GM10266 (cell line): Measurements from ENCODE around the gene CBLN3.

ENCODE experiments used
- DNase-seq: peaks from one replicate; pipeline ENCODE4 v3.0.0; 2012; ENCODE audit errors: extremely low spot score
- TF ChIP-seq, protein P1 (sequence below): IDR thresholded peaks from 2 replicates; pipeline ENCODE4 v1.5.1; 2012; ENCODE audit warnings: mild to moderate bottlenecking, low read depth; ENCODE audit not compliant: control insufficient read depth, insufficient read depth; ENCODE audit errors: missing control alignments

The CBLN3 gene

GRCh38 chr14:24428628-24429394 is 657 bp downstream of the CBLN3 start:
- DNase-seq: no peak
- TF ChIP-seq, protein P1, sequence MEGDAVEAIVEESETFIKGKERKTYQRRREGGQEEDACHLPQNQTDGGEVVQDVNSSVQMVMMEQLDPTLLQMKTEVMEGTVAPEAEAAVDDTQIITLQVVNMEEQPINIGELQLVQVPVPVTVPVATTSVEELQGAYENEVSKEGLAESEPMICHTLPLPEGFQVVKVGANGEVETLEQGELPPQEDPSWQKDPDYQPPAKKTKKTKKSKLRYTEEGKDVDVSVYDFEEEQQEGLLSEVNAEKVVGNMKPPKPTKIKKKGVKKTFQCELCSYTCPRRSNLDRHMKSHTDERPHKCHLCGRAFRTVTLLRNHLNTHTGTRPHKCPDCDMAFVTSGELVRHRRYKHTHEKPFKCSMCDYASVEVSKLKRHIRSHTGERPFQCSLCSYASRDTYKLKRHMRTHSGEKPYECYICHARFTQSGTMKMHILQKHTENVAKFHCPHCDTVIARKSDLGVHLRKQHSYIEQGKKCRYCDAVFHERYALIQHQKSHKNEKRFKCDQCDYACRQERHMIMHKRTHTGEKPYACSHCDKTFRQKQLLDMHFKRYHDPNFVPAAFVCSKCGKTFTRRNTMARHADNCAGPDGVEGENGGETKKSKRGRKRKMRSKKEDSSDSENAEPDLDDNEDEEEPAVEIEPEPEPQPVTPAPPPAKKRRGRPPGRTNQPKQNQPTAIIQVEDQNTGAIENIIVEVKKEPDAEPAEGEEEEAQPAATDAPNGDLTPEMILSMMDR: no peak

- TF ChIP-seq, protein P1: no peak
Observed at GRCh38 chr14:24427537-24428508, 1.6 kb downstream of the CBLN3 start.

DNA sequence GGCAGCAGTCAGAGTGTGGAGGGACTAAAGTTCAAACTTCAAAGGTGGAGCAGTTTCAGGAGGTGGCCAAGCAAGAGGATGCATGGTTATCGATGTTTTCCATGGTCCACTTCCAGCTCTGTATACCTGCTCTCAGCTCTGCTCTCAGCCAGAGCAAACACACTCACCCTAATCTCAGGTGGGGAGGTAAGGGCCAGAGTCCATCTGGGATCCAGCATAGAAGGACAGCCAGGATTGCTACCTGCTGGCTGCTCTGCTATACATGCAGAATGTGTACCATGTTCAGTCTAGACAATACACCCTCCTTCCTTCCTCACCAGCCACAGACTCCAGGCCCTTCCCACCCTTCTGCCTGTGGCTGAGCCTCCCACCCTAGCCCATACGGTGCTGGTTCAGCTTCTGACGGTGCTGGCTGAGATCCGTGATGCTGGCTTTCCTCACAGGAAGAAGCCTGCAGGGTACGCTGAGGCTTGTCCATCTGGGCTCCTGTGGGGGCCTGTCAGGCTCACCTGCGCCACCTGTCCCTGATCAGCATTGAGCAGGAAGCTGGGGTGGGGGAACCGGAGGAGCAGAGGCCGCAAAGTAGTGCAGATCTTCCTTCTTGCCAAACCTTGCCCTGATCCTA is 2.4 kb downstream of the CBLN3 start:
- DNase-seq: no peak
- TF ChIP-seq, protein P1: no peak

More at GRCh38 chr14:24427537-24428508, 1.6 kb downstream of the CBLN3 start:
- DNase-seq: no peak

- TF ChIP-seq, protein P1: no peak
- no peak for DNase-seq
Observed at GRCh38 chr14:24426150-24426911, 3.1 kb downstream of the CBLN3 start.

GRCh38 chr14:24425704-24426103 is 3.8 kb downstream of the CBLN3 start:
- DNase-seq: no peak
- TF ChIP-seq, protein P1: no peak

- TF ChIP-seq, protein P1: no peak
- no peak for DNase-seq
Observed at GRCh38 chr14:24422694-24423601, 6.5 kb downstream of the CBLN3 start.
